VCaP (cell line): ENCODE data around the gene NAB2.
"Not testable (repeated sequence)": the region's sequence is repeated elsewhere in the genome, so short reads cannot be mapped to it uniquely, and the experiment has no call there.

Source experiments
- H3K27ac ChIP-seq: fragments of 450-650 bp; 2 replicates; pipeline ENCODE4 v1.5.1; 2017
- CTCF ChIP-seq: fragments of 450-650 bp; conservative IDR thresholded peaks from 2 replicates; pipeline ENCODE4 v1.5.1; 2017; ENCODE audit warnings: mild to moderate bottlenecking, moderate library complexity

Gene NAB2

GRCh38 chr12:57046086-57046791 is 42.7 kb upstream of the NAB2 start:
- no peak for TF ChIP-seq CTCF
- no peak overlapping the region for H3K27ac ChIP-seq

- no peak for TF ChIP-seq CTCF
- H3K27ac ChIP-seq = no peak overlapping the region
These were observed 41.7 kb upstream of the NAB2 start for GRCh38 chr12:57046947-57047890.

DNA sequence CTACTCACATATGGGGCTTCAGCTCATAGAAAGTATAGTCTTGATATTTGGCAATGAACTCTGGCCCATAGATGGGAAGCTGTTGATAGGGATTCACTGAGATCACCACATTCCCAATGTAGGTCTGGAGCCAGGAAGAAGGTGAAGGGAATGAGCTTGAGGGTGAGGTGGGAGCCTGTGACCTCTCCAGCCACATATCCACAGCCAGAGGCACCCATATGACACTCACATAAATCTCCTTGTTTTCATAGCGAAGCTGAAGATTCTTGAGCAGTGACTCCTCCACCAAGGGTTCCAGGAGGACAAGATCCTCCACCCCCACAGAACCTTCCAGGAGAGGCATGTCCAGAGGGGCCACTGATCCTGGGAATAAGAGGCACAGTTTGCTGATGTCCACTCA is 40.9 kb upstream of the NAB2 start:
- TF ChIP-seq CTCF = no peak
- no peak overlapping the region for H3K27ac ChIP-seq

DNA sequence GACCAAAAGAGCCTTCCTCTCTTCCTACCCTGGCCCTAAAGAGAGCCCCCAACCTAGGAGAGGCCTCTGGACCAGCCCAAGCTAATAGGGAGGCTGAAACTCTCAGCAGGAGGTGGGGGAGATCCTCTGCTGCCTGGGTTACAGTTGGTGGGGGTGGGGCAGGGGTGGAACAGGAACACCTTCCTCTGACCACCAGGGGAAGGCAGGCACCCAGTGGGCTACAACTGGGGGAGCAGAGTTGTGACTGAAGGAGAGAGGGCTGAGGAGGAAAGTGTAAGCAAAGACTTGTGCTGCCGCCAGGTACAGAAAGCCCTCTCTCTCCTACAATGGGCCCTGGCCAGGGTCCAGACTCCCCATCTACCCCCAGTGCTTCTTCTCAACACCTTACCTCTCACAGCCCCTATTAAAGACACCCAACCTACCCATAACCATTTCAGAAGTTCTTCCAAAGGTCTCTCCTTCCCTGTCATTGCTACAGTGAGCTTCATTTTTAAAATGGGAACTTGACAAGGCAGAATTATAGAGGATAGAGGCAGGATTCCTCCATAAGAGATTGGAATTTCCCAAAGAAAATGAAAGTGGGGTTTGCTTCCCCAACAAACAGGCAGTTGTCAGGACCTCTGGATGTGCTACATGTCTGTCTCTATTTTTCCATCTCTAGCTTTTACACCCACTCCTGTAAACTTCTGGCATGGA is 40.3 kb upstream of the NAB2 start:
- no peak for TF ChIP-seq CTCF
- no peak overlapping the region for H3K27ac ChIP-seq

DNA sequence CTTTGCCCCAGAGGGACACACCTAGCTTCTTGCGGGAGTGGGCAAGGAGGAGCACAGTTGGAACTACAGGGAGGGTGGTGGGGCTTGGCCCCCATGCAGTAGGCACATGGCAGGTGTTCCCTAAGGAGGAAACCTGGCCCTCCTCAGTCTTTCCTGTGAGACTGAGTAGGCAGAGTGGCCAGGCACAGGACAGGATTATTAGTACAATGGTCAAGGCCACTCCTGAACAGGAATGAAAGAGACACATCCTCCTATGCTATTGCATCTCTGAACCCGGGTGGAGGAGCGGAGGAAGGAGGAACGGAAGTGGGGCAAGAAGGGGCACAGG is 39.8 kb upstream of the NAB2 start:
- no peak for TF ChIP-seq CTCF
- H3K27ac ChIP-seq = no peak overlapping the region

DNA sequence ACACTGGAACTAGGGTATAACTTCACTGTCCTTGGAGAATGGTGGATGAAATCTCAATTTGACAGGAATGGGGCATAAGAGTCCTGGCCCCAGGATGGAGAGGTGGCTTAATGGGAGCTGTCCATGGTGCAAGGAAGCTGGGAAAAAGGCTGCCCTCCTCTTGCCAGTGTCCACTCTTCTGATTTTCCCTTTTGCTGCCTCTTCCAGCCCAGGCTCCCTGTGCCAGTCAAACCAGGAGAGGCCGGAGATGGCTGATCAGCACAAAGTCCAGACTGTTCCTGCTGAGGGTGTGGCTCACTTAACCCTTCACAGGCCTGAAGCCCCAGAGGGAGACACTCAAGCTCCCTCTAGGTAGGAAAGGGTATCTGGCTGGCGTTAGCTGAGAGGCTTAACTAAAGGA is 39.0 kb upstream of the NAB2 start, which contains the start of gene MYO1A:
MYO1A (minus strand) TSS at position 240 of the 400 bp plus-strand sequence. CDS start 1,806 bp downstream, outside the sequence.
- H3K27ac ChIP-seq = no peak within 1 kb of the TSS
- no peak for TF ChIP-seq CTCF

DNA sequence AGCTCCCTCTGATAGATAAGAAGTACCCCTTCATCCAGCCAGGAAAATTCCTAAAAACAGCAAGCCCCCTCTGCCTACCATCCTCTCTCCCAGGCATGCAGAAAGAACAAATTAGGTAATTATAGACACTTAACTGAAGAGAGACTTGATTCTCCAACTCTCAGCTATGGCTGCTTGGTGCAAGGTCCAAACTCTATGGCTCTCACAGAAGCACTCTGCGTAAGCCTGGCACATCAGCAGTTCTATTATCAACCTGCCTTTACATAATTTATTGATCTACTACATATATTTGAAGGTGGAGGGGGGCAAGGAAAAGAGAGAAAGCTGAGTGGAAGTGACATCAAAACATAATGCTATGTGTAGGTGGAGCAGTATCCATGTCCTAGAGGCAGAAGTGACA is 37.9 kb upstream of the NAB2 start:
- TF ChIP-seq CTCF = no peak
- no peak overlapping the region for H3K27ac ChIP-seq

- H3K27ac ChIP-seq = not testable (repeated sequence)
These were observed 35.8 kb upstream of the NAB2 start for GRCh38 chr12:57053146-57053545.

GRCh38 chr12:57053901-57054300 is 35.0 kb upstream of the NAB2 start:
- not testable (repeated sequence) for H3K27ac ChIP-seq
